Progenitor cell of endocrine pancreas (in vitro differentiated cells): Measurements from ENCODE around the gene PPIE. TPM values are rescaled to one million over a fixed set of nuclear protein-coding genes. Genes with fewer than 3 reads are reported as not detected.
"Not testable (repeated sequence)": the region's sequence is repeated elsewhere in the genome, so short reads cannot be mapped to it uniquely, and the experiment has no call there.

Experiments
- DNase-seq: peaks from one replicate; pipeline ENCODE4 v3.0.0; 2021; ENCODE audit warnings: low spot score; ENCODE audit not compliant: unreplicated experiment
- H3K27ac Mint-ChIP-seq: 2 replicates; pipeline ENCODE4 v1.8.0; 2021; ENCODE audit warnings: mild to moderate bottlenecking, moderate library complexity, mixed read lengths
- H3K27me3 Mint-ChIP-seq: 2 replicates; pipeline ENCODE4 v1.8.0; 2021; ENCODE audit warnings: mixed read lengths
- H3K36me3 Mint-ChIP-seq: 2 replicates; pipeline ENCODE4 v1.8.0; 2022; ENCODE audit warnings: mixed read lengths; ENCODE audit not compliant: insufficient read depth
- H3K4me1 Mint-ChIP-seq: 2 replicates; pipeline ENCODE4 v1.8.0; 2021; ENCODE audit warnings: low read depth, mixed read lengths
- H3K4me3 Mint-ChIP-seq: 2 replicates; pipeline ENCODE4 v1.8.0; 2021; ENCODE audit warnings: low read depth, mild to moderate bottlenecking, moderate library complexity, mixed read lengths
- H3K9me3 Mint-ChIP-seq: 2 replicates; pipeline ENCODE4 v1.8.0; 2021; ENCODE audit warnings: low read depth, mixed read lengths
- total RNA-seq: library from RNA; stranded (reverse); gene quantifications from 2 replicates; pipeline ENCODE4 v1.2.1, GENCODE V29; 2021
- TF ChIP-seq, protein P1 (sequence below): fragments of 200-600 bp; sonication (generic); IDR thresholded peaks from one replicate; pipeline ENCODE4 v1.5.0; 2021; ENCODE audit warnings: antibody characterized with exemption, mild to moderate bottlenecking; ENCODE audit not compliant: unreplicated experiment

PPIE gene
- total RNA-seq, 1 donor from 2014 or later = 47.4 TPM

DNA sequence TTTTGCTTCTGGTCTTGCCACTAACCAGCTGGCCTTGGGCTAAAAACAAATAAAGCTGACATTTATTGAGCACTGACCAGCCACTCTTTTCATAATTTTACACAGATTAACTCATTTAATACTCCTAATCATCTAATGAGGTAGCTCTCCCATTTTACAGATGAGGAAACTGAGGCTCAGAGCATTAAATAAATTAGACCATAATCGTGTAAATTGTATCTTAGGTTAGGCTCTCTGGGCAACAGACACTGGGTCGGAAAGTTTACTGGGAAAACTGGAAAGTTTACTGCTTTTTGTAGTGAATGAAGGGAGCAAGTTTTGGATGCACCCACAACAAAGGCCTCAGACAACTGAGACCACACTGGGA, 42.6 kb downstream of the PPIE start:
- Mint-ChIP-seq H3K27ac (no peak overlapping the region), H3K4me1 (no peaks in the 10 kb centered on the region), H3K27me3 (peaks cover 36% of the 10 kb centered on the region), H3K36me3 (no peaks in the 10 kb centered on the region), H3K4me3 (no peak overlapping the region), H3K9me3 (no peaks in the 10 kb centered on the region)
- TF ChIP-seq, protein P1, sequence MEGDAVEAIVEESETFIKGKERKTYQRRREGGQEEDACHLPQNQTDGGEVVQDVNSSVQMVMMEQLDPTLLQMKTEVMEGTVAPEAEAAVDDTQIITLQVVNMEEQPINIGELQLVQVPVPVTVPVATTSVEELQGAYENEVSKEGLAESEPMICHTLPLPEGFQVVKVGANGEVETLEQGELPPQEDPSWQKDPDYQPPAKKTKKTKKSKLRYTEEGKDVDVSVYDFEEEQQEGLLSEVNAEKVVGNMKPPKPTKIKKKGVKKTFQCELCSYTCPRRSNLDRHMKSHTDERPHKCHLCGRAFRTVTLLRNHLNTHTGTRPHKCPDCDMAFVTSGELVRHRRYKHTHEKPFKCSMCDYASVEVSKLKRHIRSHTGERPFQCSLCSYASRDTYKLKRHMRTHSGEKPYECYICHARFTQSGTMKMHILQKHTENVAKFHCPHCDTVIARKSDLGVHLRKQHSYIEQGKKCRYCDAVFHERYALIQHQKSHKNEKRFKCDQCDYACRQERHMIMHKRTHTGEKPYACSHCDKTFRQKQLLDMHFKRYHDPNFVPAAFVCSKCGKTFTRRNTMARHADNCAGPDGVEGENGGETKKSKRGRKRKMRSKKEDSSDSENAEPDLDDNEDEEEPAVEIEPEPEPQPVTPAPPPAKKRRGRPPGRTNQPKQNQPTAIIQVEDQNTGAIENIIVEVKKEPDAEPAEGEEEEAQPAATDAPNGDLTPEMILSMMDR = no peak
- no peak for DNase-seq

DNA sequence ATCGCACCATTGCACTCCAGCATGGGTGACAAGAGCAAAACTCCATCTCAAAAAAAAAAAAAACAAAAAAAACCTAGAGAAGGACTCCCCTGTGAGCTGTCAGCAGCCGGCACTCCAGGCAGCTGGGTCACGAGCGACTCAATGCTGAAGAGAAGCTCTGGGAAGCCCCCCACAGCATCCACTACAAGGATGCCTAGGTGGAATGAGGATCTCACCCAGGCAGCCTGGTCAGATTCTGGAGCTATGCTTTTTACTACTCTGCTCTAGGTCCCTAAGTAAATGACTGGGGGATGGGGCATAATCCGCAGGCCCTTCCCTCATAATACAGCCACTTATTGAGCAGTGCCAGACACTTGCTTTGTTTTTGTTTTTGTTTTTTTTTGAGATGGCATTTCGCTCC, 43.4 kb downstream of the PPIE start:
- Mint-ChIP-seq H3K36me3 (no peaks in the 10 kb centered on the region), H3K4me1 (no peaks in the 10 kb centered on the region), H3K27ac (no peak overlapping the region), H3K27me3 (peaks cover 41% of the 10 kb centered on the region), H3K4me3 (no peak overlapping the region), H3K9me3 (no peaks in the 10 kb centered on the region)
- no peak for DNase-seq
- TF ChIP-seq, protein P1 = no peak

DNA sequence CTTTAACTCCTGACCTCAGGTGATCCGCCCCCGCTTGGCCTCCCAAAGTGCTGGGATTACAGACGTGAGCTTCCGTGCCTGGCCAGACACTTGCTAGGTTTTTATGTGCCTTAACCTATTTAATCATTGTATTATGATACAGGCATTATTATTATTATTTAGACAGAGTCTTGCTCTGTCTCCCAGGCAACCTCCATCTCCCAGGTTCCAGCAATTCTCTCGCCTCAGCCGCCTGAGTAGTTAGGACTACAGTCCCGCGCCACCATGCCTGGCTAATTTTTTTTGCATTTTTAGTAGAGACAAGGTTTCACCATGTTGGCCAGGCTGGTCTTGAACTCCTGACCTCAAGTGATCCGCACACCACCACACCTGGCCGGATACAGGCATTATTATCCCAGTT, 44.0 kb downstream of the PPIE start:
- peaks cover 46% of the 10 kb centered on the region for H3K27me3 Mint-ChIP-seq
- H3K4me3 Mint-ChIP-seq, H3K27ac Mint-ChIP-seq: not testable (repeated sequence)

DNA sequence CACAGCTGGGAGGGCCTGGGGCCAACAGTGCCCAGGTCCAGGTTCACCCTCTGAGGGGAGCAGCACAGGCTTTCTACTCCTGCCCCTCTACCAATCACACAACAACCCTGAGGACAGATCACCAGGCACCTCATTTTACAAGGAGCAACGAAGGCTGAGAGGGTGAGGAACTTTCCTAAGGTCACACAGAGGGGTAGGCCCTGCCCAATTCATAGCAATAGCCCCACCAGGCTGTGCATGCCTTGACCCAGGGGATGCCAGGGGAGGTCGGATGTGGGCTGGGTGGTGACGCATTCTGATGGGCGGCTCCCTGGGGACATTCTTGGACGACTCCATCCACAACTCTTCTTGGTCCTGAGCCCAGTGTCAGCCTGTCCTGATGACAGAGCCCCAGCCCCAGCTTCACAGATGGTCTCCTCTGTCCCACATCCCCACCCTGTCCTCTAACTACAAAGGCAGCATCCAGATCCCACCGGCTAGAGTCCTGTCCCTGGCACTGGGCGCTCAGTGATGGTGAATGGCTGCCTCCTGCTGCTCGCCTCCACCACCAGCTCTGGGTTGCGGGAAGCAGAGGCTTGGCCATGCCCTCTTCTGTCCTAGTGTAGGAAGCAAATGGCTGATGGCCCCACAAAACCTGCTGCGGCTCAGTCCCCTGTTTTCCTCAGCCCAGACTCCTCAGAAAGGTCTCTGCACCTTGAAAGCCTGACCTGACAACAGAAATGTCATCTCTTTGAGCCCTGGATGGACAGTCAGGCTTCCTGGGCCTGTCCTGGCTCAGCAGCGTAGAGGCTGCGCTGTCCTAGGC, 47.8 kb downstream of the PPIE start:
- not testable (repeated sequence) for H3K4me1 Mint-ChIP-seq, H3K4me3 Mint-ChIP-seq
- peaks cover 55% of the 10 kb centered on the region for H3K27me3 Mint-ChIP-seq

More for the DNA sequence above, 44.0 kb downstream of the PPIE start:
- H3K9me3 Mint-ChIP-seq, H3K36me3 Mint-ChIP-seq, H3K4me1 Mint-ChIP-seq, DNase-seq: not testable (repeated sequence)

DNA sequence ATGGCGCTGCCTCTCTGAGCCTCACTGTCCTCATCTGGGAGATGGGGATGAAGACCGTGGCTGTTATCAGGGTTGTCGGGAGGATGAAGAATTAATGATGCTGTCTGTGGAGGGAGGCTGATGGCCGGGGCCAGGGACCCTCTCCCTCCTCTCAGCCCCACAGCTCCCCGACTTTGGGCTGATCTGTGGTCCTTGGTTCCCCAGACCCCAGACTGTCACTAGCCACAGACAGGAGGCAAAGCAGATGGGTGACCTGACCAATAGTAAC, 48.4 kb downstream of the PPIE start:
- not testable (repeated sequence) for H3K9me3 Mint-ChIP-seq, DNase-seq, H3K4me3 Mint-ChIP-seq, H3K36me3 Mint-ChIP-seq, H3K4me1 Mint-ChIP-seq, H3K27ac Mint-ChIP-seq
- H3K27me3 Mint-ChIP-seq = peaks cover 57% of the 10 kb centered on the region

More for the DNA sequence above, 47.8 kb downstream of the PPIE start:
- not testable (repeated sequence) for H3K36me3 Mint-ChIP-seq, DNase-seq, H3K27ac Mint-ChIP-seq, H3K9me3 Mint-ChIP-seq

DNA sequence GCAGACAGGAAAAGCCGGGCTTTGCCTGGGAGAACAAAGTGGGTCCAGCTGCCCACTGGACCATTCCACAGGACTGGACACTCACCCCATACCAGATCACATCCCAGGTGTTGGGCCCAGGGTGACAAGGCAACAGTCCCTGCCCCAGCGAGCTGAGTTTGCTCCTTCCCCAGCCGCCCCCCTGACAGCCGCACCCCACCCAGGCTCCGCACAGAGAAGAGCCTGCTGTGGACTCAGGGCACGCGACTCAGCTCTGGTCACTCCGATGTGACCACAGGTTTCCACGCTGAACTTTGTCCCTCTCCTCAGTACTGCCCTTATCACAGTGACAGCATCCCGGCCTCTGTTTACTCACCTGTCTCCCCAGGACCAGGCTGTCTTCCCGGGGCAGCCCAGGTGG, 48.8 kb downstream of the PPIE start:
- Mint-ChIP-seq H3K4me3 (peak overlapping the region; percentile 35), H3K9me3 (no peaks in the 10 kb centered on the region), H3K4me1 (peaks cover 2% of the 10 kb centered on the region), H3K36me3 (no peaks in the 10 kb centered on the region), H3K27me3 (peaks cover 61% of the 10 kb centered on the region), H3K27ac (no peak overlapping the region)
- DNase-seq = no peak
- TF ChIP-seq, protein P1 = no peak

DNA sequence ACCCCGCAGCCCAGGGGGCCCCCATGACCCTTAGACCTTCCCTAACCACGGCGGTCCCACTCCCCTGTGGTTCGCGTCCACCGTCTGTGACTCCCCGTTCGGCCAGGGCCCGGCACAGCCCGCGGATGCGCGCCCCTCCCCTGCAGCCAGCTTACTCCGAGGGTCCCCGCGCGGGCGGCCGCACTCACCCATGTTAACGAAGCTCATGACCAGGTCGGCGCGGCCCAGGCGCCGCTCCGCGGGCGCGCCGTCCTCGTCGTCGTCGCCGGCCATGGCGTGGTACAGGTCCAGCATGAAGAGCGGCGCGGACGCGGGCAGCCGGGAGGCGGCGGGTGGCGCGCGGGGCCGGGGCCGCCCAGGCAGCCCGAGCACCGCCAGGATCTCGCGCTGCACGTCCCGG, 49.3 kb downstream of the PPIE start:
- not testable (repeated sequence) for H3K4me3 Mint-ChIP-seq, H3K4me1 Mint-ChIP-seq, H3K9me3 Mint-ChIP-seq, H3K36me3 Mint-ChIP-seq, DNase-seq, H3K27ac Mint-ChIP-seq
- peaks cover 63% of the 10 kb centered on the region for H3K27me3 Mint-ChIP-seq
